HL-60 (cell line): ENCODE data around the gene CHST9.
"Not testable (repeated sequence)": the region's sequence is repeated elsewhere in the genome, so short reads cannot be mapped to it uniquely, and the experiment has no call there.

Experiments used
- CTCF ChIP-seq: IDR thresholded peaks from one replicate; pipeline ENCODE4 v1.5.1; 2011; ENCODE audit warnings: low read length, control low read depth, inconsistent platforms; ENCODE audit not compliant: insufficient read depth
- GABPA ChIP-seq: IDR thresholded peaks from 2 replicates; pipeline ENCODE4 v1.6.1; 2012; ENCODE audit warnings: low read depth
- TF ChIP-seq, protein P1 (sequence below): IDR thresholded peaks from 2 replicates; pipeline ENCODE4 v1.6.1; 2012; ENCODE audit warnings: low read depth; ENCODE audit not compliant: insufficient replicate concordance

DNA sequence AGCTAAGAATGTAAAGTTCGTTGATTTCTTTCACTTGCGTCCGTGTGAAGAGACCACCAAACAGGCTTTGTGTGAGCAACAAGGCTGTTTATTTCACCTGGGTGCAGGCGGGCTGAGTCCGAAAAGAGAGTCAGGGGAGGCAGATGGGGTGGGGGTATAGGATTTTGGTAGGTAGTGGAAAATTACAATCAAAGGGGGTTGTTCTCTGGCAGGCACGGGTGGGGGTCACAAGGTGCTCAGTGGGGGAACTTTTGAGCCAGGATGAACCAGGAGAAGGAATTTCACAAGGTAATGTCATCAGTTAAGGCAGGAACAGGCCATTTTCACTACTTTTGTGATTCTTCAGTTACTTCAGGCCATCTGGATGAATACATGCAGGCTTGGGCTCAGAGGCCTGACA lies 46.6 kb upstream of the CHST9 start:
- not testable (repeated sequence) for TF ChIP-seq CTCF, GABPA
- TF ChIP-seq, protein P1, sequence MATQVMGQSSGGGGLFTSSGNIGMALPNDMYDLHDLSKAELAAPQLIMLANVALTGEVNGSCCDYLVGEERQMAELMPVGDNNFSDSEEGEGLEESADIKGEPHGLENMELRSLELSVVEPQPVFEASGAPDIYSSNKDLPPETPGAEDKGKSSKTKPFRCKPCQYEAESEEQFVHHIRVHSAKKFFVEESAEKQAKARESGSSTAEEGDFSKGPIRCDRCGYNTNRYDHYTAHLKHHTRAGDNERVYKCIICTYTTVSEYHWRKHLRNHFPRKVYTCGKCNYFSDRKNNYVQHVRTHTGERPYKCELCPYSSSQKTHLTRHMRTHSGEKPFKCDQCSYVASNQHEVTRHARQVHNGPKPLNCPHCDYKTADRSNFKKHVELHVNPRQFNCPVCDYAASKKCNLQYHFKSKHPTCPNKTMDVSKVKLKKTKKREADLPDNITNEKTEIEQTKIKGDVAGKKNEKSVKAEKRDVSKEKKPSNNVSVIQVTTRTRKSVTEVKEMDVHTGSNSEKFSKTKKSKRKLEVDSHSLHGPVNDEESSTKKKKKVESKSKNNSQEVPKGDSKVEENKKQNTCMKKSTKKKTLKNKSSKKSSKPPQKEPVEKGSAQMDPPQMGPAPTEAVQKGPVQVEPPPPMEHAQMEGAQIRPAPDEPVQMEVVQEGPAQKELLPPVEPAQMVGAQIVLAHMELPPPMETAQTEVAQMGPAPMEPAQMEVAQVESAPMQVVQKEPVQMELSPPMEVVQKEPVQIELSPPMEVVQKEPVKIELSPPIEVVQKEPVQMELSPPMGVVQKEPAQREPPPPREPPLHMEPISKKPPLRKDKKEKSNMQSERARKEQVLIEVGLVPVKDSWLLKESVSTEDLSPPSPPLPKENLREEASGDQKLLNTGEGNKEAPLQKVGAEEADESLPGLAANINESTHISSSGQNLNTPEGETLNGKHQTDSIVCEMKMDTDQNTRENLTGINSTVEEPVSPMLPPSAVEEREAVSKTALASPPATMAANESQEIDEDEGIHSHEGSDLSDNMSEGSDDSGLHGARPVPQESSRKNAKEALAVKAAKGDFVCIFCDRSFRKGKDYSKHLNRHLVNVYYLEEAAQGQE: not testable (repeated sequence)
